GM12892 (cell line): ENCODE measurements around the gene HINT3.

Experiments used
- POLR2A ChIP-seq: IDR thresholded peaks from 2 replicates; pipeline ENCODE4 v1.6.1; 2011; ENCODE audit warnings: low read depth, low read length, control low read depth
- POLR2AphosphoS5 ChIP-seq: IDR thresholded peaks from 2 replicates; pipeline ENCODE4 v1.6.1; 2011; ENCODE audit warnings: low read depth, low read length, control low read depth

DNA sequence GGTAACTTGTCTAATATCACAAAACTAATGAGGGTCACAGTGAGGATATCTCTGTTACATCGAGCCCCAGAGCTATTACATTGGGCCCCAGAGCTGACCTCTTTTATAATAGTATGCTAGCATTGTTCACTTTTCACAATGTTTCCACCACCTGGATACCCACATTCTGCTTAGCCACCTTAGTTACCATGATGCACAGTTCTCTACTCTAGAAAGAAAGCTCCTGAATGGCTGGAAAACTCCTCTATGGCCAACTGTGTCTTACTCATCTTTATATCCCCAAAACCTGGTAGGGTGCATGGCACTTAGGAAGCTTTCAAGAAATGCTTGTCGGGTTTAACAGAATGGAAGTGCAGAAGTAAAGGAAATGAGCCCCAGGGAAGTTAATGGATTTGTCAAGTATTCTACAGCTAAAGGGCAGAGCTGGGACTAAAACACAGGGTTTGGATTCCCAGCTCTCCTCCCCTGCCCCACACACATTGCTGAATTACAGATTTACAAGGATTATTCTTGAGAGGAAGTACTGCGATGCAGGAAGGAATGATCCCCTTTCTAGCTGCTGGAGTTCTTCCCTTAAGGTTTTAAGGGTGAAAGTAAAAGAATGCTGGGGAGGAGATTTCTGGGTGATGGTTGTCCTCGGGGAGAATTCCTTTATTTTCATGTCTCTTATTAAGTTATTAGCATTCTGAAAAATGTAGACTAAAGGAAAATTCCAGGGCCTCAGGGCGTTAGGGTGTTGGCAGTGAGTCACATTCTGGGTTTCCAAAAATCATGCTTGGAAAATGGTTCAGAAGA is 16.1 kb upstream of the HINT3 start:
- TF ChIP-seq POLR2A (no peak), POLR2AphosphoS5 (no peak)
